HG02571 (cell line): Measurements from ENCODE around the gene ZSWIM4.

Experiments
- ATAC-seq: cut with Tn5 transposase; IDR thresholded peaks from one replicate; pipeline ENCODE4 v1.9.1; 2021; ENCODE audit warnings: mild to moderate bottlenecking, moderate library complexity; ENCODE audit not compliant: unreplicated experiment

ZSWIM4 gene

GRCh38 chr19:13807421-13808021 is 12.3 kb downstream of the ZSWIM4 start:
- ATAC-seq, result no peak

GRCh38 chr19:13808856-13809255 is 13.6 kb downstream of the ZSWIM4 start:
- no peak for ATAC-seq

GRCh38 chr19:13812544-13812943 is 17.3 kb downstream of the ZSWIM4 start:
- ATAC-seq, result no peak

- ATAC-seq, result no peak
These were observed 17.9 kb downstream of the ZSWIM4 start for GRCh38 chr19:13813147-13813546.

- no peak for ATAC-seq
These were observed 19.3 kb downstream of the ZSWIM4 start for GRCh38 chr19:13814550-13814949.

- no peak for ATAC-seq
These were observed 21.9 kb downstream of the ZSWIM4 start for GRCh38 chr19:13817018-13817614.

GRCh38 chr19:13817615-13818371 is 22.6 kb downstream of the ZSWIM4 start:
- ATAC-seq, result no peak

GRCh38 chr19:13819238-13819637 is 24.0 kb downstream of the ZSWIM4 start:
- ATAC-seq, result no peak

GRCh38 chr19:13821292-13821691 is 26.0 kb downstream of the ZSWIM4 start:
- ATAC-seq, result no peak

- ATAC-seq, result no peak
These were observed 28.0 kb downstream of the ZSWIM4 start for GRCh38 chr19:13823256-13823655.

- ATAC-seq, result no peak
These were observed 28.7 kb downstream of the ZSWIM4 start for GRCh38 chr19:13823901-13824300.

- ATAC-seq, result no peak
These were observed 29.5 kb downstream of the ZSWIM4 start for GRCh38 chr19:13824703-13825102.

GRCh38 chr19:13825489-13826441 is 30.5 kb downstream of the ZSWIM4 start:
- ATAC-seq, result no peak

- ATAC-seq, result no peak
These were observed 31.5 kb downstream of the ZSWIM4 start for GRCh38 chr19:13826652-13827235.

- ATAC-seq, result no peak
These were observed 32.4 kb downstream of the ZSWIM4 start for GRCh38 chr19:13827656-13828055.

GRCh38 chr19:13830114-13830740 is 35.0 kb downstream of the ZSWIM4 start:
- no peak for ATAC-seq

GRCh38 chr19:13830741-13831536 is 35.7 kb downstream of the ZSWIM4 start:
- no peak for ATAC-seq

GRCh38 chr19:13831537-13832467 is 36.6 kb downstream of the ZSWIM4 start:
- no peak for ATAC-seq
